Measurements from ENCODE around the gene KCNAB2.

Gene KCNAB2

GRCh38 chr1:6111991-6112689 is 66.5 kb downstream of the KCNAB2 start:
- Histone ChIP-seq H3K27me3 (replicated peaks; ENCODE audit: control insufficient read depth, insufficient read depth, low read length) (no peaks in the 10 kb centered on the region; the same call in 1 of the 2 replicates), H3K36me3 (ENCODE audit: control insufficient read depth, insufficient read depth, low read length) (no peaks in the 10 kb centered on the region), H3K4me3 (replicated peaks; ENCODE audit: low read depth, low read length) (no peak overlapping the region)
- no peak for DNase-seq (ENCODE audit: extremely low read depth, insufficient read length)
- no peak for TF ChIP-seq CTCF (IDR thresholded peaks at IDR 0.05; ENCODE audit: insufficient read depth, low read length, poor library complexity, severe bottlenecking)

- TF ChIP-seq CTCF (IDR thresholded peaks at IDR 0.05; ENCODE audit: insufficient read depth, low read length, poor library complexity, severe bottlenecking), result no peak
- no peaks in the 10 kb centered on the region; the same call in 1 of the 2 replicates for H3K27me3 ChIP-seq (replicated peaks; ENCODE audit: control insufficient read depth, insufficient read depth, low read length)
- DNase-seq (ENCODE audit: extremely low read depth, insufficient read length), result no peak
- H3K36me3 ChIP-seq (ENCODE audit: control insufficient read depth, insufficient read depth, low read length), result no peaks in the 10 kb centered on the region
- no peak overlapping the region for H3K4me3 ChIP-seq (replicated peaks; ENCODE audit: low read depth, low read length)
Observed at GRCh38 chr1:6112690-6113005, 67.0 kb downstream of the KCNAB2 start.

DNA sequence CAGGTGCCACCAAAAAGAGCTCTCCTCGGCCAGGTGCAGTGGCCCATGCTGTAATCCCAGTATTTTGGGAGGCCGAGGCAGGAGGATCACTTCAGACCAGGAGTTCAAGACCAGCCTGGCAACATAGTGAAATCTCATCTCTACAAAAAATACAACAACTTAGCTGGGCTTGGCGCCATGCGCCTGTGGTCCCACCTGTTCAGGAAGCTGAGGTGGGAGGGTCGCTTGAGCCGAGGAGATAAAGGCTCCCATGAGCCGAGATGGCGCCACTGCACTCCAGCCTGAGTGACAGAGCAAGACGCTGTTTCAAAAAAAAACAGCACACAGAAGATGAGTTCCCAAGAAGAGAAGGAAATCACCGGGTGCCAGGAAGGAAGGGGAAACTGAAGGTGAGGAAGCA is 67.4 kb downstream of the KCNAB2 start:
- Histone ChIP-seq H3K27me3 (replicated peaks; ENCODE audit: control insufficient read depth, insufficient read depth, low read length) (no peaks in the 10 kb centered on the region; the same call in 1 of the 2 replicates), H3K36me3 (ENCODE audit: control insufficient read depth, insufficient read depth, low read length) (no peaks in the 10 kb centered on the region), H3K4me3 (replicated peaks; ENCODE audit: low read depth, low read length) (no peak overlapping the region)
- TF ChIP-seq CTCF (IDR thresholded peaks at IDR 0.05; ENCODE audit: insufficient read depth, low read length, poor library complexity, severe bottlenecking), result no peak
- DNase-seq (ENCODE audit: extremely low read depth, insufficient read length), result no peak

GRCh38 chr1:6113745-6114144 is 68.1 kb downstream of the KCNAB2 start:
- no peak for TF ChIP-seq CTCF (IDR thresholded peaks at IDR 0.05; ENCODE audit: insufficient read depth, low read length, poor library complexity, severe bottlenecking)
- H3K4me3 ChIP-seq (replicated peaks; ENCODE audit: low read depth, low read length), result no peak overlapping the region
- no peak for DNase-seq (ENCODE audit: extremely low read depth, insufficient read length)
- no peaks in the 10 kb centered on the region; the same call in 1 of the 2 replicates for H3K27me3 ChIP-seq (replicated peaks; ENCODE audit: control insufficient read depth, insufficient read depth, low read length)
- H3K36me3 ChIP-seq (ENCODE audit: control insufficient read depth, insufficient read depth, low read length), result no peaks in the 10 kb centered on the region

DNA sequence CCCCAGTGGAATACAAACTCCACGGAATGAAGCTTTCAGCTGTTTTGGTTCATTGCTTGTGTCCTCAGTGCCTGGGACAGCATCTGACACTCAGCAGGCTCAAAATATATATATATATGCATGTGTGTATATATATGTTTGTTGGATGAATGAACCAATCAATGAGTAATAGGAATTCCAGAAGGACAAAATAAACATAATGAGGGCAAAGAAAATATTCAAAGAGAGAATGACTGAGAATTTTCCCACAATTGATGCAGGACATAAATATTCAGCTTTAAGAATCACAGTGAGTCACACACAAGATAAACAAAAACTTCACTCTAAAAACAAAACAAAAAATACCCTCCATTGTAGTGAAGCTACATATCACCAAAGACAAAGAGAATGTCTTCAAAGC is 70.4 kb downstream of the KCNAB2 start:
- DNase-seq (ENCODE audit: extremely low read depth, insufficient read length), result no peak
- TF ChIP-seq CTCF (IDR thresholded peaks at IDR 0.05; ENCODE audit: insufficient read depth, low read length, poor library complexity, severe bottlenecking), result no peak
- no peaks in the 10 kb centered on the region; the same call in 1 of the 2 replicates for H3K27me3 ChIP-seq (replicated peaks; ENCODE audit: control insufficient read depth, insufficient read depth, low read length)
- no peak overlapping the region for H3K4me3 ChIP-seq (replicated peaks; ENCODE audit: low read depth, low read length)
- H3K36me3 ChIP-seq (ENCODE audit: control insufficient read depth, insufficient read depth, low read length), result no peaks in the 10 kb centered on the region

- Histone ChIP-seq H3K36me3 (ENCODE audit: control insufficient read depth, insufficient read depth, low read length) (no peaks in the 10 kb centered on the region), H3K27me3 (replicated peaks; ENCODE audit: control insufficient read depth, insufficient read depth, low read length) (no peaks in the 10 kb centered on the region; the same call in 1 of the 2 replicates), H3K4me3 (replicated peaks; ENCODE audit: low read depth, low read length) (no peak overlapping the region)
- TF ChIP-seq CTCF (IDR thresholded peaks at IDR 0.05; ENCODE audit: insufficient read depth, low read length, poor library complexity, severe bottlenecking), result no peak
- DNase-seq (ENCODE audit: extremely low read depth, insufficient read length), result no peak
Observed at GRCh38 chr1:6117064-6117463, 71.4 kb downstream of the KCNAB2 start.
